Measurements from ENCODE around the gene IL1RL1.
A peak's percentile ranks its signal among the peaks of the same experiment; 100 is the strongest.

IL1RL1 gene

DNA sequence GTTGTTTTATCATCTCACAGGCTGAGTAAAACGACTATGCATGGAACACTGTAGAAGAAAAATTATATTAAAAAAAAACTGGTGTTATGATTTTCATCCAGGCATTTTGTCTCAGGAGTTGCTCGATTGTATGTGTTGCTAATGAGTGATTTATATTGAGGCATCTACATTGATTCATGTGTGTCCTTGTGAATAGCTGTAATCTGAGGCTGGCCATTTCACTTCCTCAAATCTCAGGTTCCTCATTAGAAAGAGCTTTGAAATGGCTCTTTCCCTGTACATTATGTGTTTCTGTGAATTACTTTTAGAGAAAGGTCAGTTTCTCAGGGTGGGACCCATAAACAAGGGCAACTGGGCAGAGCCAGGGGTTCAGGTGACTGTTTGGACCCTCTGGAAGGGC is 46.6 kb downstream of the IL1RL1 start:
- no peak overlapping the region for H3K4me3 ChIP-seq (ENCODE audit: low read length)
- no peak for DNase-seq (ENCODE audit: low read depth, low spot score)

DNA sequence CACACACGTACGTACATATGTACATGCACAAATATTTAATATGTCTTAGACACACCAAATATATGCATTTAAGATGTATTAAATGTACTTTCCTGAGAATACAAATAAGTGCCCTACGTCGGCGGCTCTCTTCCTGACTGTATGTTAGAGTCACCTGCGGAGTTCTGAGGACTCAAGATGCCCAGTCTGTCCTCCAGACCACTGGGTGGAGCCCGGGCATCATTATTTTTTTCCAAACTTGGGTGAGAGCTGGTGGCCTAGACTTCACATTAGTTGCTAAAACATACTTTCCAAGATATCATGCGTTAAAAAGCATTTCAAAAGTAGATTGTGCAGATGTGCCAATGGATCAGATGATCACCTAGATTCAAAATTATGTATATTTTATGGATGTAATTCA is 47.1 kb downstream of the IL1RL1 start:
- DNase-seq (ENCODE audit: low read depth, low spot score): no peak
- no peak overlapping the region for H3K4me3 ChIP-seq (ENCODE audit: low read length)

DNA sequence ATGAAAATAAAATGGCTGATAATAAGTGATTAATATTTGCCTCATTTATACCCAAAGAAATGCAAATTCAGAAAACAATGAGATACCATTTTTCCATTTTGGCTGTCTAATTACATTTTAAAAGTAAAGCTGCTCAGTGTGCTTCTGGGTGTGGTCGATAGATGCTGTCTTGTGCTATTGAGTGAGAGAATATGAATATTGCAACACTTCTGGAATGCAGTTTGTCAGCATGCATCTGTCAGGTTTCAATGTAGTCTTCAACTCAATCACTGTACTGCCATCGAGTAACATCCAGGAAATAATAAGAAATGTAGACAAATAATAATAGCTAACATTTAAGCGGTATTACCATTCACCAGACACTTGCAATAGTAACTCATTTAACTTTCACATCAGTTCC is 48.2 kb downstream of the IL1RL1 start:
- no peak for DNase-seq (ENCODE audit: low read depth, low spot score)
- H3K4me3 ChIP-seq (ENCODE audit: low read length): no peak overlapping the region

DNA sequence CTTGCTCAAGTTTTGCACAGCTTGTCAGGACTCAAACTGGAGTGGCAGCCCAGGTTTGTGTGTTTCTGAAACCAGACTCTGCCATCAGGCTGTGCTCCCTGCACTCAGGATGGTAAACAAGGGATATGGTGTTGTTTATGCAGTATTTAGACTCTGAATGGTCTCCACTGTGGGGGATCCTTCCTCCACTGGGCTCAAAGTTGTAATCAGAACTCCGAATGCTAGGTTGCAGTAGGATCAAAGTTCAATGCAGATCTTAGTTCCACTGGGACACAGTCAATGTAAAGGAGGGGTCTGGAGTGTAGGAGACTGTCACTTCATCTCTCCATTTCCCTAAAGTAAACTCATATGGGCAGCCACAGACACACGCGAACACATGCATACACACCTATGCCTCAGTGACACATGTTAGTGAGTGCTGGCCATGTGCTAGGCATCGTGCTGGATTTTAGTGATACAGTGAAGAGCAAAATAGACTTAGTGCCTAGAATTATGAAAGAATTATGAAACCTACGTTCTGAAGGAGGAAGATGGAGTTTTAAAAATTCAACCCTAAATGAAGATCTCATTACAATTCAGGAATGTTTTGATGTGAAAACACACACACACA is 50.4 kb downstream of the IL1RL1 start:
- no peak overlapping the region for H3K4me3 ChIP-seq (ENCODE audit: low read length)
- DNase-seq (ENCODE audit: low read depth, low spot score): no peak

DNA sequence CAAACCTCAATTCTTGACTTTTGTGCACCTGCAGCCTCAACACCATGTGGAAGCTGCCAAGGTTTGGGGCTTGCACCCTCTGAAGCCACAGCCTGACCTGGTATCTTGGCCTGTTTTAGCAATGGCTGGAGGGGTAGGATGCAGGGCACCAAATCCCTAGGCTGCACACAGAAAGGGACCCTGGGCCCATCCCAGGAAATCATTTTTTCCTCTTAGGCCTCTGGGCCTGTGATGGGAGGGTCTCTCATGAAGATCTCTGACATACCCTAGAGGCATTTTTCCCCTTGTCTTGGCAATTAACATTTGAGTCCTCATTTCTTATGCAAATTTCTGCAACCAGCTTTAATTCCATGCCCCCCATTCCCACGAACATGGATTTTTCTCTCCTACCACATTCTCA is 54.4 kb downstream of the IL1RL1 start:
- H3K4me3 ChIP-seq (ENCODE audit: low read length): no peak overlapping the region
- DNase-seq (ENCODE audit: low read depth, low spot score): no peak

DNA sequence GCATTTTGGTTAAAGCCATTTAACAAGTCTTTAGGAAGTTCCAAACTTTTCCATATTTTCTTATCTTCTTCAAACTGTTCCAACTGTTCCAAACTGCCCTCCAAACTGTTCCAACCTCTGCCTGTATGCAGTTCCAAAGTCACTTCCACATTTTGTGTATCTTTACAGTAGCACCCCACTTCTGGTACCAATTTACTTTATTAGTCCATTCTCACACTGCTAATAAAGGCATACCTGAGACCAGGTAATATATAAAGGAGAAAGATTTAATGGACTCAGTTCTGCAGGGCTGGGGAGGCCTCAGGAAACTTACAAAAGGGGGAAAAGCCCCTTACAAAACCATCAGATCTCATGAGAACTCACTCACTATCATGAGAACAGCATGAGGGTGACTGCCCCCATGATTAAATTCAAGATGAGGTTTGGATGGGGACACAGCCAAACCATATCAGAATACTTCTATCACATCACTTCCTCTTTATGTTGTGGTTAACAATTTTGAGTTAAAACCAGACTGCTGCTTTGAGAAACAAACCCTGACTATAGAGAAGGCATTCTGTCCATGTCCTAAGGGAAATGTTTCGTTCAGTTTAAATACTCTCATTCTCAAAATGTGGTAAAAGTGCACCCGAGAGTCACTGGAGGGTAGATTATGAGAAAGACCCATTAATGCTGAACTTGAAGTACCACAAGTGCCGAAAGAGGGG is 55.2 kb downstream of the IL1RL1 start:
- no peak for DNase-seq (ENCODE audit: low read depth, low spot score)
- H3K4me3 ChIP-seq (ENCODE audit: low read length): no peak overlapping the region

DNA sequence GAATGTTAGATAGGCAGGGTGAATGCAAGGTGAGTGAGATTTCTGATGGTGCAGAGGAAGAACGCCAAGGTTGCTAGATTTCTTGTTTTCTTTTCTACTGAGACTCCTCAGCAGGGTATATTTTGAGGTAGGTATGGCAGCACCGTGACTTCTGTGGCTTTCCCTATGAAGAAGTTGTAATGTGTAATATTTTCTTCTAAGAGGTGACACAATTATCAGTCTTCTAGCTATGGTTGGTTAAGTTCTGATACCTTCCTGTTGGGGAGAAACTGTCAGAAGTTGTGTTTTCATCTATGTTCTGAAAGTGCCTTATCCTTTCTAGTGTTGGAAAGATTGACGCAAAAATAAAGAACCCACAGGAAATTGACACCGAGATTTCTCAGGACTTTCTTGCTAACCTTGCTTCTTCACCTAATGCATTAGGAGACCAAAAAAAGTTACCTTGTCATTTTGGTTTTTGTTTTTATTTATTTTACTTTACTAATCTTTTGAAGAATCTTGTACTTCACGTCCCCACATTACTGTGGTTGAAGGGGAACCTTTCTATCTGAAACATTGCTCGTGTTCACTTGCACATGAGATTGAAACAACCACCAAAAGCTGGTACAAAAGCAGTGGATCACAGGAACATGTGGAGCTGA is 56.1 kb downstream of the IL1RL1 start:
- no peak for DNase-seq (ENCODE audit: low read depth, low spot score)
- H3K4me3 ChIP-seq (ENCODE audit: low read length): no peak overlapping the region

DNA sequence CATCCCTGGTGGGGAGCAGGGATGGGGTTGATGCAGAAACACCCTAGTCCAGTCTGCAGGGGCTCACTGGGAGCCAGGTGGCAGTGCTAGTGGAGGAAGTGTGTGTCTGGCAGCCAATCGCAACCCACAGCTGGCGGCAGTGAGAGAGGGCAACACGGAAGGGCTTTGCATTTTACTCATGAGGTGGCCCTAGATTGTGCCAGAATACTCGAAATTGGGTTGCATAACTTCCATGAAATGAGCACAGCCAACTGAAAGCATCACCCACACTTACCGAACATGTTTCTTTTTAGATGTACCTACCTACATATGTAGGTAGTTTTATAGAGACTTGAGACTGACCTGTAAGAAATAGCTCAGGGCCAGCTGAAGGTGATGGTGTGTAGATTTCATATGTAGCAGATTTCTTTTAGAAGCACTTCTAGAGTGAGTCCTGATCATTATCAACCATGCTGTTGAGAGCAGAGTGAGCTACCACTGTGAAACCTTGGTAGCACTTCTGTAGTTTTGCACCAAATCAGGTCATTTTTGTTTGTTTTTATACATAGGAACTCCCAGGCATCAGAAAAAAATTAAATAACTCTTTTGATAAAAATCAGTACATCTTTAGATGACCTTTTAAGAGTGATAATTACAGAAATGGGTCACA is 57.2 kb downstream of the IL1RL1 start:
- no peak overlapping the region for H3K4me3 ChIP-seq (ENCODE audit: low read length)
- no peak for DNase-seq (ENCODE audit: low read depth, low spot score)

DNA sequence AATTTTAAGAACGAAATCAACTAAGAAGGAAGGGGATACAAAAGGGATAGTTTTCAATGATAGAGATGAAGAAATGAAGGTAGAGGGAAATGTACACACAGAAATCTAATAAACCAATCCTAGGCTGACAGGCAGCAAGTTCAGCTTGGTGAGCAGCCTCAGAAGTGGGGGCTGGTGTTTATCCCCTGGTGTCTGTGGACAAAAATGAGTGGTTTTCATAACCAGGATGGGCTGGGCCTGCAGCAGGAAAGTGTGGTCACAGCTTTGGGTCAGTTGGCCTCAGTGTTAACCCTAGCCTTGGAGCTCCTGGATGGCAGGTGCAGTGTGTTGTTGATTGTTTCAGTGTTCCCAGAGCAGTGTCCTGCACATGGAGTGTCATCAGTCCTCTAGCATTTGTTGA is 58.5 kb downstream of the IL1RL1 start:
- no peak overlapping the region for H3K4me3 ChIP-seq (ENCODE audit: low read length)
- no peak for DNase-seq (ENCODE audit: low read depth, low spot score)

DNA sequence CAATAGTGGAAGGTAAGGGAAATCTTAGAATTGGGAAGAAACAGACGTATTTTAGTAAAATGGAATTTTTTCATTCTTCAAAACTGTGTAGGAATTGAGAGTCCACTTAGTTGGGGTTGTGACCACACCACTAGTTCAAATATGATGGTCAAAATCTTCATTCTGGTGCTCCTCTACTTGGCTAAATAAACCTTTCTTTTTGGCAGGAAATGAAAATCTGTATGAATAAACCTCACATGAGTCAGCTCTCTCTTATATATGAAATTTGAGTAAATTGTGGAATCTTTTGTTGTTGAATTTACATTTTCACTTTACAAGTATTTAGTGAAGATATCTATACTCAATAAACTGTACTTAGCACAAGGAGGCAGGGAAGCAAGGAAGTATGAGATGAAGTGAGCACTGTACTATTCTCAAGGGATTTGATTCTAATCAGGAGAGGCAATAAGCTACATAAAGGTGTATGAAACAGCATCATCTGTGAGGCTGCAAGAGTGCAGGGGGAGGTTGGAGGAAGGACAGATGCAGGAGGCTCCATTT is 64.8 kb downstream of the IL1RL1 start:
- no peak overlapping the region for H3K4me3 ChIP-seq (ENCODE audit: low read length)
- DNase-seq (ENCODE audit: low read depth, low spot score): no peak

DNA sequence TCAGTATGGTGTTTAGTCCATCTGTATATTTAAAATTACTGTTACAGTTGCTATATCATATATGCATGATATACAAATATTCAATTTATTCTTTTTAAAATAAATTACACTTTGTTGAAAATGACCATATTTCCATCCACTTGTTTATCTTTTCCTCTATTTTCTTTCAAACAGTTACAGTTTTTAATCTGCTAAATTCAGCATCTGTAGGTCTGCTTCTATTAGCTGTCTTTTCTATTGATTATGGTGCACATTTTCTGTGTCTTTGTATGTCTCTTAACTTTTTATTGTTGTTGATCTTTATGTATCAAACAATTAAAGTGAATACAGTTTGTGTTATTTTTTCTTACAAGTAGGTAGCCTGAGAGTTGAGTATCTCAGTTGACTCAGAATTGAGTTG is 72.4 kb downstream of the IL1RL1 start:
- no peak for DNase-seq (ENCODE audit: low read depth, low spot score)
- no peak overlapping the region for H3K4me3 ChIP-seq (ENCODE audit: low read length)

DNA sequence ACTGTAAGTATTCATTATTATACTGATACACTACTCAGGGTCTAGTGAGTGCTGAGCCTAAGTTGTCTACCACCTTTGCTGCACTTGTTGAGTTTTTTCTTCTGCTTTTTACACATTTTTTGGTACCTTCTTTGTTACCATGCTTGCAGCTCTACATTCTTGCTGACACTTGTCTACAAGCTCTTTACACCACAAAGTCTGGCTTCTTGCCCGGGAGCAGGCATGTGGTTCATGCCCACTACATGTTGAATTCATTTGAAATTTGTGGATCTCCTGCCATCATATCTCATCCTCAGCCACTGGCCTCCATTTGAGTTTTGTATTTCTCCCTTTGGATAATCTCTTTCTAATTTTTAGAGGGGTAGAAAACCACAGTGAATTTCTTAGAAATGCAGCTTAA is 74.2 kb downstream of the IL1RL1 start:
- no peak for DNase-seq (ENCODE audit: low read depth, low spot score)
- no peak overlapping the region for H3K4me3 ChIP-seq (ENCODE audit: low read length)

DNA sequence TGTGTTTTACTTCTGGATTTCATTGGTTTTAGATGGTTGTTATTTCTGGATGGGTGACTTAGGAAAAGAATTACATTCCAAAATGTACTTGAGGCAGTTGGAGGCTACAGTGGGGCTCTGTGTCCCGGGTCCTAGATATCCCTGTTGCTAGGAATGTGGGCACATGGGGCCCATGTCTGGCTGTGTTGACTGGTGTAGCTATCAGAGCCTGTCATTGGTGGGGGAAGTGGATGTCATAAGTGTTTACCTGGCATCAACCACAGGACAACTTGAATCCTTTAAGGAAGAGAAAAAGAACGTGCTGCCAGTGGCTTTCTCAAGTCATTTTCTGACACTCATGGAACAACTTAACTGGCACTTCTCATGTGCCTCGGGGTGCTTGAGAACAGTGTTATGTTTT is 74.6 kb downstream of the IL1RL1 start:
- DNase-seq (ENCODE audit: low read depth, low spot score): no peak
- H3K4me3 ChIP-seq (ENCODE audit: low read length): no peak overlapping the region

DNA sequence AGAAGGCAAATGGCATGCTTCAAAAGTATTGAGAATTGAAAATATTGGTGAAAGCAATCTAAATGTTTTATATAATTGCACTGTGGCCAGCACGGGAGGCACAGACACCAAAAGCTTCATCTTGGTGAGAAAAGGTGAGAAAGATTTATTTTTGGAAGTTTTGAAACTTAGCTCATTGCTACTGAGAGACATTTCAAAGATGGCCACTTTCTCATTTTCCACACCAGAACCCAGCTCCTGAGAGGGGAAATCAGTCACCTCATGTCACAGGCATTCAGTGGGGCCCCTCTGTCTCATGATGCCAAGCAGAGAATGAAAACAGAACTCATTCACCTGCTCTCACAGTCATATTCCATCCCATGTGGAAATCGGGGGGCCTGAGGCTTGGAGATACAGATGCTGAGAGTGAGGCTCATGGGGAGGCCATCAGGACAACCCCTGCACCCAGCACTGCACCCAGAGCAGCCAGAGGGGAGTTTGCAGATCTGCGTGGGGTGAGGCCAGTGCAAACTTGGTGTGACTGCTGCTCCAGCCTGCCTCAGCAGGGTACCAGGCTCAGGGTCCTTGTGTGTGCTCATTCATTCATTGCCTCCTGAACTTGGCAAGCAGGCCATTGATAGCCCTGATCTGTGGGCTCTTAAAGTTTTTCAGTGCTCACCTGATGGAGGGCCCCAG is 75.6 kb downstream of the IL1RL1 start:
- DNase-seq (ENCODE audit: low read depth, low spot score): no peak
- H3K4me3 ChIP-seq (ENCODE audit: low read length): no peak overlapping the region

DNA sequence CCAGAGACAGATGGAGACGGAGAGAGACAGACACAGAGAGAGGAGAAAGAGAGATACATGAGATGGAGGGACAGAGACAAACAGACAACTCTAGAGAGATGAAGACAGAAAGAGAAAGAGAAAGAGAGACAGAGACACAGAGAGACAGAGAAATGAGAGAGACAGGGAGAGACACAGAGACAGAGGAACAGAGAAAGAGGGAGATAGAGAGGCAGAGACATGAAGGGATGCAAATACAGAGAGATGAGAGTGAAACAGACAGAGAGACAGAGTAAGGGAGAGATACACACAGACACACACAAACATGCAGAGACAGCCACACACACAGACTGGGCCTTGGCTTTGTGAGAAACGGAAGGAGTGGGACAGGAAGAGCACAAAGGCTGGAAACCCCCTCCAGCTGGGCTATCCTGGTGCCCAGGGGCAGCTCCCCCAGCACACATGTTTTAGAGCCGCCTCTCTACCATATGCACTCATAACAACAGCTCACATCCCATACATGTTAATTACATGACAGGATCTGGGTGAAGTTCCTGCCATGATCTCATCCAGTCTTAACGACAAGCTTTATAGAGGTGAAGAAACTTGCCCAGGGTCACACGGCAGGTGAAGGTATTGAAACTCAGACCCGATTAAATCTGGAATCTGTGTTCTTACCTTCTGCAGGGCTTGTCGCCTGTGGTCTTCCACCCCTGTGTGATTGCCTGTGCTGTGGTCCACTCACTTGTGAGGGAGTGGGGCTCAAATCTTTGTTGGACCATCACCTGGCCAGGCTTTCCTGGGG is 76.6 kb downstream of the IL1RL1 start:
- H3K4me3 ChIP-seq (ENCODE audit: low read length): no peak overlapping the region
- DNase-seq (ENCODE audit: low read depth, low spot score): no peak

DNA sequence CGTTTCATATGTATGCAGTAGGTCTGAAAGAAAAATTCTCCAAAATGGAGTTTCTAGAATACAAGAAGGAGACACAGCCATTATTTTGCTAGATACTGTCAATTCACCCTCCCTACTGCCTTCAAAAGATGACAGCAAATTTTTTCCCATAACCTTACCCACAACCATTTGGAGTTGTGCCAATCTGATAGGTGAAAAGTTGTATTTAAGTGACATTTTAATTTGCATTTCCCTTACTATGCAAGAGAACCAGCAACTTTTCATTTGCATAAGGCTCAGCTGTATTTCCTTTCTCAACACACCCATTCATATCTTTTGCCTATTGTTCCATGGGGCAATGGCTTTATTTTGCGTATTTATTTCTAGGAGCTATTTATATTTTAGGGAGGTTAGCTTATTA is 80.2 kb downstream of the IL1RL1 start:
- no peak overlapping the region for H3K4me3 ChIP-seq (ENCODE audit: low read length)
- DNase-seq (ENCODE audit: low read depth, low spot score): peak; percentile 51

DNA sequence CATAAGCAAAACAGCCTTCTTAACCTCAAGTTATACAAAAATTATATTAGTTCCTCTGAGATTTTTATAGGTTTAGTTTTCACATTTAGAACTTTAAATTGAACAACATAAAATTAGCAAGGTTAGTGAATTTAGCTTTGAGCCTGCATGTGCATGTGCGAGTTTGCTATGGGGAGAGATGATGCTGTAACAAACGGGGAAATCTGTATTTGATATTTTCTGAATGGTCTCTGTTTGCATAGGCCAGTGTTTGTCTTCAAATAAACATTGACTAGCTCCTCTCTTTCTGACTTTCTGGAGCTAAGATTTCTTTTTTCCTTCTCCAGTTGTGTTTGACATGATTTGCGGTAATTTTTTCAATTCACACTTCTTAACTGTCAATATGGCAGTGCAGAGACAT is 80.7 kb downstream of the IL1RL1 start:
- DNase-seq (ENCODE audit: low read depth, low spot score): no peak
- no peak overlapping the region for H3K4me3 ChIP-seq (ENCODE audit: low read length)

DNA sequence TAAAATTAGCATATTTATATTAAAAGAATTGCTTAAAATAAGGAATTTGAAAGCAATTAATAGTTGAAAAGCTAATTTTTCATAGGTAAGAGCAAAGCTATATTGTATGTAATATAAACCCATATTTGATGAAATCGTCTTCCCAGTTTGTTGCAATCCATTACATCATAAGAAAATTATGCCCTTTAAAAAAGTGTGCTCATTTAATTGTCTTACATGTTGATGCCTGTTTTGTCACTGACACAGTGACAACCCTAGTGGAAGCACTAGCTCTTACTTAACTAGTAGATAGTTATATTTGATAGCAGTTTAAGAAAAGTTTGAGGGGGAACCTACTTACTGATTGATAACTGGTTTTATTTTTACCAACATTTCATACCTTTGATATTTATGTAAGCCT is 81.6 kb downstream of the IL1RL1 start:
- no peak overlapping the region for H3K4me3 ChIP-seq (ENCODE audit: low read length)
- no peak for DNase-seq (ENCODE audit: low read depth, low spot score)

DNA sequence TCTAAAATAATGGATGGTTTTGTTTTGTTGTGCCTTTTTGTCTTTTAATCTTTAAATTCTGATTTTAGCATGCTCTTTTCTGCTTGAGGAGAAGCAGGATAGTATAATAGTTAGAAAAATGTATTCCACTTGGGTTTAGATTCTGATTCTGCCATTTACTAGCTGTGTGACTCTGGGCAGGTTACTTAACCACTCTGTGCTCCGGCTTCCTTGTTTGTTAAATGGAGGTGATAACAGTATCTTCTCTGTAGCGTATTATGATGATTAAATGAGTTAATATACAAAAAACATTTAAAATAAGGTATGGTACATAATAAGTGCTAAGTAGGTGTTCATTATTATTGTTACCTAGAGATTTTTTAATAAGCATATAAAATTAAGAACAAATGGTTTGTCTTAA is 84.6 kb downstream of the IL1RL1 start:
- no peak overlapping the region for H3K4me3 ChIP-seq (ENCODE audit: low read length)
- no peak for DNase-seq (ENCODE audit: low read depth, low spot score)
